Naive B cell (primary cell): Measurements from ENCODE around the gene PAX7. TPM values are rescaled to one million over a fixed set of nuclear protein-coding genes. Genes with fewer than 3 reads are reported as not detected.

Experiments used
- ATAC-seq, 2 donors: fragments of 150-1000 bp; cut with Tn5 transposase; 2 replicates each; pipeline ENCODE4 v1.10.0; 2021; ENCODE audit warnings: low read depth in 2 of 2, mild to moderate bottlenecking in 2 of 2, moderate library complexity in 2 of 2
- DNase-seq: peaks from one replicate; pipeline ENCODE4 v3.0.0; 2022
- H3K27ac Mint-ChIP-seq, 6 donors: one replicate each; pipeline ENCODE4 v1.8.0; 2020 to 2022; ENCODE audit warnings: mild to moderate bottlenecking in 6 of 6, mixed read lengths in 6 of 6, moderate library complexity in 5 of 6, inconsistent platforms in 2 of 6
- H3K27me3 Mint-ChIP-seq, 3 donors: one replicate each; pipeline ENCODE4 v1.8.0; 2021 to 2022; ENCODE audit warnings: mixed read lengths in 3 of 3, mild to moderate bottlenecking in 1 of 3
- H3K36me3 Mint-ChIP-seq, 2 donors: one replicate each; pipeline ENCODE4 v1.8.0; 2020 to 2022; ENCODE audit warnings: mixed read lengths in 2 of 2, inconsistent platforms in 1 of 2, mild to moderate bottlenecking in 1 of 2
- H3K4me1 Mint-ChIP-seq, 3 donors: one replicate each; pipeline ENCODE4 v1.8.0; 2020 to 2022; ENCODE audit warnings: mixed read lengths in 3 of 3, inconsistent platforms in 1 of 3, mild to moderate bottlenecking in 1 of 3, moderate library complexity in 1 of 3
- H3K4me3 Mint-ChIP-seq, 8 donors: one replicate each; pipeline ENCODE4 v1.8.0; 2020 to 2022; ENCODE audit warnings: mild to moderate bottlenecking in 8 of 8, mixed read lengths in 8 of 8, moderate library complexity in 8 of 8, inconsistent platforms in 2 of 8
- H3K9me3 Mint-ChIP-seq, 7 donors: one replicate each; pipeline ENCODE4 v1.8.0; 2020 to 2022; ENCODE audit warnings: mixed read lengths in 7 of 7, mild to moderate bottlenecking in 5 of 7, inconsistent platforms in 2 of 7, moderate library complexity in 1 of 7
- polyA plus RNA-seq, 6 donors: library from polyadenylated mRNA; unstranded; fragments of 300-500 nt; fragmentation: Illumina TruSeq; gene quantifications; one replicate each; pipeline ENCODE4 v1.2.3, GENCODE V29; 2021; ENCODE audit warnings: low read depth in 6 of 6

PAX7 gene
- polyA plus RNA-seq, 6 donors from 2014 or later: not detected

DNA sequence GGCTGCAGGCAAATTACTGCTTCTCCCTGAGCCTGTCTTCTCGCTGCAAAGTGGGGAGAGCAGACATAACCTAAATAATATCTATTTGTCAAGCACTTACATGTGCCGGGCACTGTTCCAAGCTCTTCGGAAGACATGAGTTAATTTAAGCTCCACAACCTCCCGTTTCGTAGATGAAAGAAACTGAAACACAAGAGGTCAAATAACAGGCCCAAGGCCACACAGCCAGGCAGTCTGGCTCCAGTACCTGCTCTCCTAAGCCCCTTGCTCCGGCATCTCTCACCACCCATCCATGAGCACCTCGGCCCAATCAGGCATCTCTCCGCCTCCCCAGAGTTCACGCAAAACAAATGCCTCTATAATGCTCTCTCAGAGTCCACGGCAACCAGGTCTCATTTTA lies 163.4 kb downstream of the PAX7 start:
- Mint-ChIP-seq H3K9me3 (peaks cover 5 to 17% (median 10%) of the 10 kb centered on the region in 7 donors), H3K27ac (no peak overlapping the region), H3K36me3 (no peaks in the 10 kb centered on the region), H3K27me3 (peaks cover 20 to 69% (median 52%) of the 10 kb centered on the region in 3 donors), H3K4me3 (no peak overlapping the region), H3K4me1 (no peaks in the 10 kb centered on the region)
- DNase-seq (no peak), ATAC-seq (no peak)

GRCh38 chr1:18794561-18794960 lies 163.9 kb downstream of the PAX7 start:
- DNase-seq (no peak), ATAC-seq (no peak)
- Mint-ChIP-seq H3K36me3 (no peaks in the 10 kb centered on the region), H3K27me3 (peaks cover 15 to 65% (median 50%) of the 10 kb centered on the region in 3 donors), H3K27ac (no peak overlapping the region), H3K4me3 (no peak overlapping the region), H3K9me3 (peaks cover 5 to 17% (median 10%) of the 10 kb centered on the region in 7 donors), H3K4me1 (no peaks in the 10 kb centered on the region)

DNA sequence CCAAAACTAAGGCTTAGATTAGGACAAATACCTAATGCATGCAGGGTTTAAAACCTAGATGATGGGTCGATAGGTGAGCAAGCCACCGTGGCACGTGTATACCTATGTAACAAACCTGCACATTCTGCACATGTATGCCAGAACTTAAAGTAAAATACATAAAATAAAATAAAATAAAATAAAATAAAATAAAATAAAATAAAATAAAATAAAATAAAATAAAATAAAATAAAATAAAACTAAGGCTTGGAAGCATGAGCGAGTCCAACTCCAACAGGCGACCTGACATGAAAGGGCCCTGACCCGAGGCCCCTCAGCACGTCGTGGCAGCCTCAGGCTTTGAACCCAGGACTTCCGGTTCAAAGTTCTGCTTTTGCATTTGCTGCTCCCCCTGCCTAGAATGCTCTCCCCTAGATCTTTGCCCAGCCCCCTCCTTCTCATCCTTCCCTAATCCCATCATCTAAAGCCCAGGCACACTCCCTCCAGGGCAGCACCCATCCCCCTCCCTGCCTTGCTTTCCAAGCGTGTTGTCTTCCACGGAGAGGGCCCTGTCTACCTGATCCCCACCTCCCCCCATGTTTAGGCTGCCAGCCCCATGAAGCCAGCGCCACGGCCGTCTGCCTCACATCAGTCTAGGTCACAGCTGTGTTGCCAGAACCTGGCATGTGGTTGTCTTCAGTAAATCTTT lies 164.5 kb downstream of the PAX7 start:
- Mint-ChIP-seq H3K27me3 (peaks cover 11 to 59% (median 44%) of the 10 kb centered on the region in 3 donors), H3K36me3 (no peaks in the 10 kb centered on the region)

DNA sequence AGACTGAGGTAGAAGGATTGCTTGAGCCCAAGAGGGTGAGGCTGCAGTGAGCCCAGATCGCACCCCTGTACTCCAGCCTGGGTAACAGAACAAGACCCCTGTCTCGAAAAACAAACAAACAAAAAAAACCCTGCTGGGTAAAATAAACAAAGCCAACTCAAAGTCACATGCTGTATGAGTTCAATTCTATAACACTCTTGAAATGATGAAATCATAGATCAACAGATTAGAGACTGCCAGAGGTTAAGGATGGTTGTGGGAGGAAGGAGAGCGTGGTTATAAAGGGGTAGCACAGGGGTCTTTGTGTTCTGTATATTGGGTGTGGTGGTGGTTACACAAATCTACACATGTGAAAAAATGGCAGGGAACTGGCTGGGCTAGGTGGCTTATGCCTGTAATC lies 166.3 kb downstream of the PAX7 start:
- peaks cover 11 to 45% (median 32%) of the 10 kb centered on the region in 3 donors for H3K27me3 Mint-ChIP-seq
- DNase-seq (no peak), ATAC-seq (no peak)
- H3K4me1 Mint-ChIP-seq: no peaks in the 10 kb centered on the region
- H3K27ac Mint-ChIP-seq: no peak overlapping the region
- peaks cover 5 to 13% (median 9%) of the 10 kb centered on the region in 7 donors for H3K9me3 Mint-ChIP-seq
- no peaks in the 10 kb centered on the region for H3K36me3 Mint-ChIP-seq
- no peak overlapping the region for H3K4me3 Mint-ChIP-seq

More for the DNA sequence above, 164.5 kb downstream of the PAX7 start:
- no peak for ATAC-seq
- H3K4me1 Mint-ChIP-seq: no peaks in the 10 kb centered on the region
- H3K27ac Mint-ChIP-seq: no peak overlapping the region
- H3K4me3 Mint-ChIP-seq: no peak overlapping the region
- DNase-seq: no peak
- H3K9me3 Mint-ChIP-seq: peaks cover 5 to 17% (median 10%) of the 10 kb centered on the region in 7 donors

Other genes with a start within 250 kb of the PAX7 start
- not detected for gene KLHDC7A, start 149.9 kb upstream of the PAX7 start, polyA plus RNA-seq
- gene TAS1R2, start 228.8 kb downstream of the PAX7 start, polyA plus RNA-seq: not detected